Testis (tissue), 3 donors: Measurements from ENCODE around the gene TMEM255B. TPM values are rescaled to one million over a fixed set of nuclear protein-coding genes. Genes with fewer than 3 reads are reported as not detected.

Experiments used
- DNase-seq: peaks from one replicate; pipeline ENCODE4 v3.0.0-alpha.2; 2019
- H3K27ac ChIP-seq, 2 donors: fragments of 200-600 bp; sonication (generic); one replicate each; pipeline ENCODE4 v1.5.1; 2019
- H3K27me3 ChIP-seq: fragments of 200-600 bp; sonication (generic); one replicate; pipeline ENCODE4 v1.5.1; 2019
- H3K36me3 ChIP-seq: fragments of 200-600 bp; sonication (generic); one replicate; pipeline ENCODE4 v1.5.1; 2017; ENCODE audit warnings: low read depth; ENCODE audit errors: missing control alignments
- H3K4me1 ChIP-seq: fragments of 200-600 bp; sonication (generic); one replicate; pipeline ENCODE4 v1.5.1; 2019
- H3K4me3 ChIP-seq, 2 donors: fragments of 200-600 bp; sonication (generic); one replicate each; pipeline ENCODE4 v1.5.1; 2017 to 2019
- H3K9me3 ChIP-seq: fragments of 200-600 bp; sonication (generic); one replicate; pipeline ENCODE4 v1.5.1; 2017
- POLR2A ChIP-seq: fragments of 450-650 bp; IDR thresholded peaks from one replicate; pipeline ENCODE4 v1.6.1; 2017; ENCODE audit warnings: antibody characterized with exemption, mild to moderate bottlenecking, moderate library complexity
- WGBS, 2 donors: methylation state at CpG; one replicate each; pipeline ENCODE4 v1.1.5; 2018; 5-methylcytosine and 5-hydroxymethylcytosine counted together
- intact Hi-C: fragments of 100-400 bp; cut with DNase I; formaldehyde crosslinking; loops from one replicate; pipeline ENCODE4 v1.15.1; 2023; ENCODE audit warnings: low total_unique reads
- polyA plus RNA-seq: library from polyadenylated mRNA; stranded (reverse); fragments of 350-450 nt; fragmentation: Illumina TruSeq; extraction: RNeasy Lipid Tissue Mini Kit (QIAGEN cat#74804); gene quantifications from one replicate; pipeline ENCODE4 v1.2.3, GENCODE V29; 2014; ENCODE audit warnings: low read depth, low replicate concordance; ENCODE audit not compliant: insufficient read depth
- total RNA-seq, 2 donors: library from RNA; depleted of rRNA; stranded (reverse); fragments of >200 nt; gene quantifications; one replicate each; pipeline ENCODE4 v1.2.3, GENCODE V29; 2016
- TF ChIP-seq, protein P1 (sequence below), 3 experiments: fragments of 450-650 bp in 2 of 3; fragments of 200-600 bp in 1 of 3; sonication (generic) in 1 of 3; IDR thresholded peaks; one replicate each; pipeline ENCODE4 v1.5.1; 2016 to 2019; ENCODE audit warnings: antibody characterized with exemption in 3 of 3, mild to moderate bottlenecking in 2 of 3, moderate library complexity in 1 of 3

Gene TMEM255B
- total and polyA plus RNA-seq, 3 donors from 2014 or later = 6.9 to 10.9 (median 7.5) TPM

DNA sequence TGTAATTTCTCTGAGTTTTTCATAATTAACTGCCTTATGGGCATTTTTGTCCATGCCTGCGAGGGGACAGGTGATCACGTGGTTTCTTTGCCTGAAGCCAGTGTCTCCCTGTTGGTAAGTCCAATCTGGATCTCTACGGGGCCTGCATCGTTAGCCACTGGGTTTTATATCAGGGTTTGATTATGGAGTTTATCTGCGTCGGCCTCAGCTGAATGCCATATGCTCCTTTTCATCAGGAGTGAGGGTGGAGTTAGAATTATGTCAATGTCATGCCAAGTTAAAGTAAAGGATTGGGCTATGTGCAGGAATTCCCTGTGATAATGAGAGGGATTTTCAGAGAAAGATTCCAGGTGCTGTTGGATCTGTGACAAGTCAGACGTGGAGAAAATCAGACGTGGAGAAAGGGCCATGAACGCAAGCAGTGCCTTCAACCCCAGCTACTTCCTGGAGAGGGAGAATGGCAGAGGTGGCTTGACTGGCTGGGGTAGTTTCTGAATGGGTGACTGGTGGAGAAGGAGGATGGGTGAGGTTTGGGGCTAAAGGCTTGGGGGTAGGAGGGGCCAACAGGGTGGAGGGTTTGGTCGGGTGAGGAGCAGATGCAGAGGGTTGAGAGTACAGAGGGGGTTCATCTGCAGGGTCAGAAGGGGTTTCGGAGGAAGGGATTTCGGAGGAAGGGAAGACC is 24.3 kb downstream of the TMEM255B start:
- TF ChIP-seq, protein P1, sequence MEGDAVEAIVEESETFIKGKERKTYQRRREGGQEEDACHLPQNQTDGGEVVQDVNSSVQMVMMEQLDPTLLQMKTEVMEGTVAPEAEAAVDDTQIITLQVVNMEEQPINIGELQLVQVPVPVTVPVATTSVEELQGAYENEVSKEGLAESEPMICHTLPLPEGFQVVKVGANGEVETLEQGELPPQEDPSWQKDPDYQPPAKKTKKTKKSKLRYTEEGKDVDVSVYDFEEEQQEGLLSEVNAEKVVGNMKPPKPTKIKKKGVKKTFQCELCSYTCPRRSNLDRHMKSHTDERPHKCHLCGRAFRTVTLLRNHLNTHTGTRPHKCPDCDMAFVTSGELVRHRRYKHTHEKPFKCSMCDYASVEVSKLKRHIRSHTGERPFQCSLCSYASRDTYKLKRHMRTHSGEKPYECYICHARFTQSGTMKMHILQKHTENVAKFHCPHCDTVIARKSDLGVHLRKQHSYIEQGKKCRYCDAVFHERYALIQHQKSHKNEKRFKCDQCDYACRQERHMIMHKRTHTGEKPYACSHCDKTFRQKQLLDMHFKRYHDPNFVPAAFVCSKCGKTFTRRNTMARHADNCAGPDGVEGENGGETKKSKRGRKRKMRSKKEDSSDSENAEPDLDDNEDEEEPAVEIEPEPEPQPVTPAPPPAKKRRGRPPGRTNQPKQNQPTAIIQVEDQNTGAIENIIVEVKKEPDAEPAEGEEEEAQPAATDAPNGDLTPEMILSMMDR (IDR thresholded peaks at IDR 0.05) = no peak
- no peak for TF ChIP-seq POLR2A
- no peaks in the 10 kb centered on the region for H3K27me3 ChIP-seq
- no peaks in the 10 kb centered on the region for H3K36me3 ChIP-seq
- DNase-seq = no peak
- H3K9me3 ChIP-seq = no peaks in the 10 kb centered on the region
- no peak overlapping the region for H3K4me3 ChIP-seq
- no peak overlapping the region for H3K27ac ChIP-seq
- intact Hi-C loops = no loop called here
- H3K4me1 ChIP-seq = no peaks in the 10 kb centered on the region
- 82 to 83% methylated on average over 12 of the region's 12 CpGs for WGBS, 2 donors

DNA sequence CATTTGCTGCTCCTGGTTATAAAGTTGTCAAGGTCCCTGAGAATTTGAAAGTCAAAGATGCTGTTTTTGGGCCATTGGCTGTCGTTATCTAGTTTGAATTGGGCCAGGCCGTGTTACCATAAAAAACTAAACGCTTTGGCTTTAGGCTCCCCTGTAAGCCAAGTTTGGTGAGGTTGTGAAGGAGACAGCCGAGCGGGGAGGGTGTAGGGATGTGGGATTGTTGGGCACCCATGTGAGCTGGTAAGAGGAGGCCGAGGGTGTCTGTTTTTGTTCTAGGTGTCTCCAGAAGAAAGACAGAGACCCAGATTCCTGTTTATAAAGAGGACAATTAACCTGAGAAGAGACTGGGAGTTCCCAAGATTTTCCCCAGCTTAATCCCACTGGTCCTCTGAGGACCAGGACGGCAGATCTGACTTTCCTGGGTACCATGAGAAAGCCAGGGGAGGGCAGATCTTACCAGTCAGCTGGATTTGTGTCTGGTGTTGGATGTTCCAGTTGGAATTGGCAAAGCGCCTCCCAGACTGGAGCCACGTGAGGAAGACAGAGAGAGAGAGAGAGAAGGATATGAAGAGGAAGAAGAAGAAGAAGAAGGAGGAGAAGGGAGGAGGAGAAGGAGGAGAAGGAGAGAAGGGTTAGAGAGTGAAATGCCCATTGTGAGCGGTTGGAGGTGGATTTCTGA is 25.1 kb downstream of the TMEM255B start:
- Histone ChIP-seq H3K9me3 (no peaks in the 10 kb centered on the region), H3K27ac (no peak overlapping the region), H3K4me1 (no peaks in the 10 kb centered on the region), H3K36me3 (no peaks in the 10 kb centered on the region), H3K4me3 (no peak overlapping the region), H3K27me3 (no peaks in the 10 kb centered on the region)
- 82 to 83% methylated on average over 10 of the region's 10 CpGs for WGBS, 2 donors
- TF ChIP-seq, protein P1 (IDR thresholded peaks at IDR 0.05) = no peak
- TF ChIP-seq POLR2A = no peak
- intact Hi-C loops = no loop called here
- DNase-seq = no peak

DNA sequence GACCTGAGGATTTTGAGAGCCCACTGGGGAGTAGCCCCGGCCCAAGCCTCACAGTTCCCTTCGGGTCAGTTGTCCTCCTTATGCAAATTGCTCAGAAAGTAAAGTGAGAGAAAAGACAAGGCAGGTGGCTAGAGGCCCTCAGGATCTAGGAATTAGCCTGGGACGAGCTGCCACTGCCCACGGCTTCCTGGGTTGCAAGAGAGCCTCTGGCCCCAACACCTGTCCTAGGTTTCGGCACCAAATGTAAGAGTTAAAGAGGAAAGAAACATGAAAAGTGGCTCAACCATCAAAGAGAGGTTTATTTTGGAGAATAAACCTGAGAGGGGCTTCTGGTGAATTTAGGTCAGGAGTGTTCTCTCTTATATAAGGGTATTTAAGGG is 25.6 kb downstream of the TMEM255B start:
- H3K9me3 ChIP-seq = no peaks in the 10 kb centered on the region
- no peak overlapping the region for H3K27ac ChIP-seq
- H3K4me3 ChIP-seq = no peak overlapping the region
- 87 to 90% methylated on average over 4 to 5 of the region's 5 CpGs for WGBS, 2 donors
- no peaks in the 10 kb centered on the region for H3K4me1 ChIP-seq
- intact Hi-C loops = no loop called here
- TF ChIP-seq POLR2A = no peak
- TF ChIP-seq, protein P1 (IDR thresholded peaks at IDR 0.05) = no peak
- no peaks in the 10 kb centered on the region for H3K36me3 ChIP-seq
- DNase-seq = no peak
- H3K27me3 ChIP-seq = no peaks in the 10 kb centered on the region

DNA sequence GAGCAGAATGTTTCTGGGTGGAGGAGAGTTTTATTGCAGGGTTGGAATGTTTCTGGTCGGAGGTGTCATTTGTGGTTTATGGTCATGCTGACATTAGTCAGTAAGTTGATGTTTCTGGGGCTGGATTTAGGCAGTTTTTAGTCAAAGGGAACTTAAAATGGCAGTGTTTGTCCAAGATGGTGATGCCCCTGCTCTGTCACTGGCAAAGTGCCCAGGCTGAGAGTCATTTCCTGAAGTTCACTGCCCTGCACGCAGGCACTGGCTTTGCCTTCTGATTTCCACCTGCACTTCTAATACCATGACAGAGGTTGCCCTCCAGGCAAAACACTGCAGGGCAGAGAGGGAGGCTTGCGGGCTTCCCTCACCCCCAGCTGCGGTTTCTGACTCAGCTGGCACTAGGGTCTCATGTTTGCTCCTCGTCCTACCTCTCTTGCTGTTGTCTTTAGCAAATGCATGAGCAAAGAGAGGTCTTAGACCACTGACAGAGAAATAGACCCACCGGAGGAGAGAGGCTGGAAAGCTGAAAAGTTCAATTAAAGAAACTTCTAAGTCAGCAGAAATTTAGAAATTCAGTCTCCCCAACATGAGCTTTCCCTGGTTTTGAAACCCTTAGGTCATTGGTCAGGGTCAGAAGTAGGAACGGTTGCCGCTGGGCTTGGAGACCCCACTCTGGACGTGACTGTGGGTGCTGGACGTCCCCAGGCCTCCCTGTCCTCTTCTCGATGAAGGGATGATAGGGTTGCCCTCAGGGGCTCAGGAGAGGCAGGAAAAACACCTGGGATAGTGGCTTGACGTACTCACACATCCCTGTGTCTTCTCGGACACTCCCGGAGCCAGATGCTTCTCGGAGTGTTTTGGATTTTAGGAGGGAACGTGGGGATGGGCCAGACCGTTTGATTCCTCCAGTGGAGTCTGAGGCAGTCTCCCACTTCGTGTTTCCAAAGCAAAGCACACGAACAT is 26.3 kb downstream of the TMEM255B start:
- TF ChIP-seq, protein P1 (IDR thresholded peaks at IDR 0.05) = no peak
- no peak for TF ChIP-seq POLR2A
- DNase-seq = no peak
- no peak overlapping the region for H3K27ac ChIP-seq
- H3K4me3 ChIP-seq = no peak overlapping the region
- H3K9me3 ChIP-seq = no peaks in the 10 kb centered on the region
- intact Hi-C loops = no loop called here
- no peaks in the 10 kb centered on the region for H3K4me1 ChIP-seq
- no peaks in the 10 kb centered on the region for H3K27me3 ChIP-seq
- no peaks in the 10 kb centered on the region for H3K36me3 ChIP-seq
- 89 to 90% methylated on average over 19 of the region's 19 CpGs for WGBS, 2 donors
